Measurements from ENCODE around the gene OSTN.

DNA sequence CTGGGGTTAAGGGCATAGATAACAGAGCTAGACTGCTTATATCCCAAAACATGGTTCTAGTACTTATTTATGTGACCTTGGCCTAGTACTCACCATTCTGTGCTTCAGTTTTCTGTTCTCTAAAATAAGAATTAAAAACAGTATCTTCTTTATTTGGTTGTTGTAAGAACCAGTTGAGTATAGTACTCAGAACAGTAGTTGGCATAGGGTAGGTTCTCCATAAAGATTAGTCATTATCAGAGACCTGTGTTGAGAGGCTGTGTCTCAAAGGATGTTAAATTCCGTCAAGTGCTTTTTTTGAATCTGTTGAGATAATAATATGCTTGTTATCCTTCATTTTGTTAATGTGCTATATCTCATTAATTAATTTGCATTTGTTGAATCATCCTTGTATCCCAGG lies 47.4 kb upstream of the OSTN start:
- TF ChIP-seq POLR2A (IDR thresholded peaks at IDR 0.05; ENCODE audit: borderline replicate concordance, extremely low read depth, insufficient read depth, insufficient read length) (no peak), EZH2 (IDR thresholded peaks at IDR 0.05) (no peak)
- TF ChIP-seq, protein P1, sequence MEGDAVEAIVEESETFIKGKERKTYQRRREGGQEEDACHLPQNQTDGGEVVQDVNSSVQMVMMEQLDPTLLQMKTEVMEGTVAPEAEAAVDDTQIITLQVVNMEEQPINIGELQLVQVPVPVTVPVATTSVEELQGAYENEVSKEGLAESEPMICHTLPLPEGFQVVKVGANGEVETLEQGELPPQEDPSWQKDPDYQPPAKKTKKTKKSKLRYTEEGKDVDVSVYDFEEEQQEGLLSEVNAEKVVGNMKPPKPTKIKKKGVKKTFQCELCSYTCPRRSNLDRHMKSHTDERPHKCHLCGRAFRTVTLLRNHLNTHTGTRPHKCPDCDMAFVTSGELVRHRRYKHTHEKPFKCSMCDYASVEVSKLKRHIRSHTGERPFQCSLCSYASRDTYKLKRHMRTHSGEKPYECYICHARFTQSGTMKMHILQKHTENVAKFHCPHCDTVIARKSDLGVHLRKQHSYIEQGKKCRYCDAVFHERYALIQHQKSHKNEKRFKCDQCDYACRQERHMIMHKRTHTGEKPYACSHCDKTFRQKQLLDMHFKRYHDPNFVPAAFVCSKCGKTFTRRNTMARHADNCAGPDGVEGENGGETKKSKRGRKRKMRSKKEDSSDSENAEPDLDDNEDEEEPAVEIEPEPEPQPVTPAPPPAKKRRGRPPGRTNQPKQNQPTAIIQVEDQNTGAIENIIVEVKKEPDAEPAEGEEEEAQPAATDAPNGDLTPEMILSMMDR (IDR thresholded peaks at IDR 0.05 in 2 of 3, conservative IDR thresholded peaks at IDR 0.05 in 1 of 3; ENCODE audit: borderline replicate concordance in 1 of 3, insufficient read depth in 1 of 3, low read depth in 2 of 3, low read length in 2 of 3), result no peak

All from HCT116 (cell line).